Uterus (tissue), 4 donors: Measurements from ENCODE around the gene ZNF687. TPM values are rescaled to one million over a fixed set of nuclear protein-coding genes. Genes with fewer than 3 reads are reported as not detected.
A peak's percentile ranks its signal among the peaks of the same experiment; 100 is the strongest.

Experiments
- DNase-seq, 2 donors: peaks; one replicate each; pipeline ENCODE4 v3.0.0-alpha.2; 2019 to 2020
- H3K27ac ChIP-seq, 2 donors: fragments of 200-600 bp; sonication (generic); 1 replicate in 1 of 2; 2 replicates in 1 of 2; pipeline ENCODE4 v1.5.1; 2016 to 2018
- H3K27me3 ChIP-seq, 2 donors: fragments of 200-600 bp; sonication (generic); one replicate each; pipeline ENCODE4 v1.5.1; 2018 to 2019; ENCODE audit warnings: control low read depth in 1 of 2
- H3K36me3 ChIP-seq, 2 donors: fragments of 200-600 bp; sonication (generic); one replicate each; pipeline ENCODE4 v1.5.1; 2019; ENCODE audit warnings: control low read depth in 1 of 2
- H3K4me1 ChIP-seq, 2 donors: fragments of 200-600 bp; sonication (generic); one replicate each; pipeline ENCODE4 v1.5.1; 2018 to 2019; ENCODE audit warnings: control low read depth in 1 of 2
- H3K4me3 ChIP-seq, 2 donors: fragments of 200-600 bp; sonication (generic); 1 replicate in 1 of 2; 2 replicates in 1 of 2; pipeline ENCODE4 v1.5.1; 2018 to 2019; ENCODE audit warnings: mild to moderate bottlenecking in 1 of 2
- H3K9me3 ChIP-seq, 2 donors: fragments of 200-600 bp; sonication (generic); one replicate each; pipeline ENCODE4 v1.5.1; 2019; ENCODE audit warnings: control low read depth in 1 of 2
- CTCF ChIP-seq, 4 experiments: fragments of 200-600 bp in 2 of 4; fragments of 450-650 bp in 2 of 4; sonication (generic) in 2 of 4; IDR thresholded peaks; one replicate each; pipeline ENCODE4 v1.5.1; 2016 to 2019; ENCODE audit warnings: antibody characterized with exemption in 4 of 4, mild to moderate bottlenecking in 2 of 4, moderate library complexity in 1 of 4
- POLR2A ChIP-seq, 2 donors: fragments of 450-650 bp; IDR thresholded peaks; one replicate each; pipeline ENCODE4 v1.6.1; 2016; ENCODE audit warnings: antibody characterized with exemption in 2 of 2, mild to moderate bottlenecking in 1 of 2, moderate library complexity in 1 of 2
- intact Hi-C: fragments of 100-400 bp; cut with DNase I; formaldehyde crosslinking; loops from one replicate; pipeline ENCODE4 v1.15.1; 2023; ENCODE audit warnings: low total_unique reads
- small RNA-seq: library from RNA; depleted of rRNA; stranded (forward); fragments of <200 nt; gene quantifications from one replicate; pipeline ENCODE3, GENCODE V24; 2016
- total RNA-seq, 4 donors: library from RNA; depleted of rRNA in 3 of 4; stranded (reverse); fragments of >200 nt in 3 of 4; gene quantifications; one replicate each; pipeline versions ENCODE4 v1.1.0 to v1.2.4, GENCODE V29; 2014 to 2023
- donor health status: DM: yes; HTN: yes; CAD: no.

Gene ZNF687
- total RNA-seq, 4 donors from 2014 or later, result 6.4 to 31.9 (median 10.9) TPM

GRCh38 chr1:151327903-151328674 is 46.0 kb downstream of the ZNF687 start:
- intact Hi-C loops, result no loop called here

DNA sequence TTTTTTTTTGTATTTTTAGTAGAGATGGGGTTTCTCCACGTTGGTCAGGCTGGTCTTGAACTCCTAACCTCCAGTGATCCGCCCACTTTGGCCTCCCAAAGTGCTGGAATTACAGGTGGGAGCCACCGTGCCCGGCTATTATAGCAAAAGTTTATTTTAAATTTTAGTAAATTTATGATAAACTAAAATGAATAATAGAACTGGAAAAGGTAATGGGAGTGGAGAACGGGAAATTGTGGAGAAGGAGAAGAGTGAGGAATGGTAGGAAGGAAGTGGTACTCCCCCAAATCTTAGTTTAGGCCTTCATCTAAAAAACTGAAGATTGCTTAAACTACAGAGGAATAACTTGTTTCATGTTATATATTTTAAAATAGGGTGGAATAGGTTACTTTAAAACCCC is 52.7 kb downstream of the ZNF687 start:
- DNase-seq, result no peak
- Histone ChIP-seq H3K4me3 (no peak overlapping the region), H3K27me3 (no peaks in the 10 kb centered on the region), H3K4me1 (no peaks in the 10 kb centered on the region), H3K27ac (no peak overlapping the region), H3K9me3 (no peaks in the 10 kb centered on the region), H3K36me3 (no peaks in the 10 kb centered on the region)
- intact Hi-C loops, result no loop called here
- no peak for TF ChIP-seq POLR2A (IDR thresholded peaks at IDR 0.05)

More at GRCh38 chr1:151327903-151328674, 46.0 kb downstream of the ZNF687 start:
- DNase-seq, result peak in 1 of 2 donors; percentile 36
- H3K36me3 ChIP-seq, result no peaks in the 10 kb centered on the region
- H3K4me1 ChIP-seq, result peaks cover 0 to 4% of the 10 kb centered on the region in 2 donors
- no peaks in the 10 kb centered on the region for H3K27me3 ChIP-seq
- H3K9me3 ChIP-seq, result no peaks in the 10 kb centered on the region
- peak overlapping the region; percentile 91 to 94 for H3K27ac ChIP-seq
- H3K4me3 ChIP-seq, result peak overlapping the region; percentile 61 to 62
- no peak for TF ChIP-seq CTCF (IDR thresholded peaks at IDR 0.05)
- no peak for TF ChIP-seq POLR2A (IDR thresholded peaks at IDR 0.05)

GRCh38 chr1:151336556-151336955 is 54.5 kb downstream of the ZNF687 start:
- Histone ChIP-seq H3K27me3 (no peaks in the 10 kb centered on the region), H3K27ac (peak overlapping the region in 1 of 2 donors; percentile 63), H3K9me3 (no peaks in the 10 kb centered on the region), H3K36me3 (no peaks in the 10 kb centered on the region), H3K4me3 (no peak overlapping the region), H3K4me1 (no peaks in the 10 kb centered on the region)
- no peak for DNase-seq
- intact Hi-C loops, result no loop called here
- TF ChIP-seq POLR2A (IDR thresholded peaks at IDR 0.05), result no peak
- no peak for TF ChIP-seq CTCF (IDR thresholded peaks at IDR 0.05)

DNA sequence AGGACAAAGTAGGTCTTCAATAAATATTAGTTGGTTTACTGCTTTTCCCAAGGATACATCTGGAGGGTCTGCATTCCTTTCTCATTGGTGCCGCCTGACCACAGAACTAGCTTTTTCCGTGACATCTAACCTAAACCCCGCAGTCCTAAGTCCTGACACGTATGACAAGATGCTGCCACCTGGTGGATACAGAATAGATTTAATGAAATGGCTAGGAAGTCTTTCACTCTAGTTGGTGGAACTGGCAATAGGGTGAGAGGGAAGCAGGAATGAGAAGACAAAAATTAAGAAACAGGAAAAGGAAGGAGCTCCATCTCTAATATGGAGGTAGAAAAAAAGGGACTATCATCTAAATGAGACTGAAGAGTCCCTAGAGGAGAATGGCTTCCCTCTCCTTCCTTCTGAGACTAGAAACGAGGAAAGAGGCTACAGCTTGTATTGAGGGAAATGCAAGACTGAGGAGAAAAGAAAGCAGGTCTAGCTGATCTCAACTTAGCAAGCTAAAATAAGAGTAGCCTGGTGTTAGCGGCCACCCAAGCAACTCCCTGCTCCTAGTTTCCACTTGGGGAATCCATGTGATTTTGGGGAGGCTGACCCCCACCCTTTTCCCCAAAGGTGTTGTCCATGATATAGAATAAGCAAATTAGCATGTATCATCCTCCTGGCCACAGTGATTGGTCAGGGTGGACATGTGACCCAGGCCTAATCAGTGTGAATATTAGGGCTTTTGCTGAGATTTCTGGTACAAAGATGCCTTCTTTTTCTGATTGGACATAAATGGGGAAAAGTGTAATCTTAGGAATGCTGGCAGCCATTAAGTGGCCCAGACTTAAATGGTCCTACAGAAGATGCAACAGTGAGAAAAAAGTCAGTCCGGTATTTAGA is 59.0 kb downstream of the ZNF687 start:
- Histone ChIP-seq H3K9me3 (no peaks in the 10 kb centered on the region), H3K36me3 (no peaks in the 10 kb centered on the region), H3K4me1 (peaks cover 0 to 4% of the 10 kb centered on the region in 2 donors), H3K27ac (peak overlapping the region; percentile 26 to 49), H3K4me3 (no peak overlapping the region), H3K27me3 (no peaks in the 10 kb centered on the region)
- DNase-seq, result peak; percentile 32 to 53
- TF ChIP-seq CTCF (IDR thresholded peaks at IDR 0.05) (peak; percentile 71 to 91 (median 86)), POLR2A (IDR thresholded peaks at IDR 0.05) (no peak)
- intact Hi-C loops, result loop anchor here (5.0 to 10.0 kb wide), 3 partner anchors 39 to 149 kb away; partner anchors contain the start of gene VPS72

Small RNAs within 50 kb of the gene (small RNA-seq; reads per million reads assigned to genes)
- not detected for gene RN7SL444P

Other genes starting within 250 kb of the ZNF687 start
- under 1 TPM in 2 of 4 donors, not detected in 2; 0.24 to 0.55 TPM for gene BNIPL, start 245.7 kb upstream of the ZNF687 start, total RNA-seq
- gene C1orf56, start 234.5 kb upstream of the ZNF687 start, total RNA-seq, result 1 to 10 TPM in 3 of 4 donors, under 1 TPM in 1; 0.59 to 8.5 (median 3.8) TPM
- 10 to 100 TPM; 21.5 to 80.8 (median 39.4) TPM for gene CDC42SE1, start 222.7 kb upstream of the ZNF687 start, total RNA-seq
- 10 to 100 TPM in 1 of 4 donors, 1 to 10 TPM in 3; 1.3 to 10.6 (median 5.6) TPM for gene MLLT11, start 221.9 kb upstream of the ZNF687 start, total RNA-seq
- 100 to 1,000 TPM in 1 of 4 donors, 10 to 100 TPM in 2, 1 to 10 TPM in 1; 7.4 to 285 (median 21.2) TPM for gene GABPB2, start 211.5 kb upstream of the ZNF687 start, total RNA-seq
- gene SEMA6C, start 135.7 kb upstream of the ZNF687 start, total RNA-seq, result 10 to 100 TPM in 2 of 4 donors, 1 to 10 TPM in 1, under 1 TPM in 1; 0.88 to 31.3 (median 10.4) TPM
- 10 to 100 TPM in 1 of 4 donors, 1 to 10 TPM in 3; 1.0 to 27.1 (median 3.1) TPM for gene TNFAIP8L2, start 125.7 kb upstream of the ZNF687 start, total RNA-seq
- 10 to 100 TPM in 2 of 4 donors, 1 to 10 TPM in 2; 6.4 to 32.9 (median 11.1) TPM for gene LYSMD1, start 116.4 kb upstream of the ZNF687 start, total RNA-seq
- 100 to 1,000 TPM in 1 of 4 donors, 10 to 100 TPM in 2, 1 to 10 TPM in 1; 3.2 to 186 (median 21.3) TPM for gene SCNM1, start 116.2 kb upstream of the ZNF687 start, total RNA-seq
- gene TMOD4, start 106.3 kb upstream of the ZNF687 start, total RNA-seq, result under 1 TPM in 1 of 4 donors, not detected in 3; 0.26 TPM
- gene VPS72, start 92.1 kb upstream of the ZNF687 start, total RNA-seq, result 10 to 100 TPM; 22.3 to 53.5 (median 32.7) TPM
- gene PIP5K1A, start 83.7 kb upstream of the ZNF687 start, total RNA-seq, result 100 to 1,000 TPM in 2 of 4 donors, 10 to 100 TPM in 2; 66.8 to 240 (median 92.6) TPM
- 100 to 1,000 TPM in 1 of 4 donors, 10 to 100 TPM in 3; 73.5 to 114 (median 89.1) TPM for gene PSMD4, start 27.6 kb upstream of the ZNF687 start, total RNA-seq
- gene PI4KB, start 45.1 kb downstream of the ZNF687 start, total RNA-seq, result 100 to 1,000 TPM in 1 of 4 donors, 10 to 100 TPM in 3; 15.9 to 155 (median 44.1) TPM
- gene RFX5, start 65.0 kb downstream of the ZNF687 start, total RNA-seq, result 10 to 100 TPM; 22.9 to 66.4 (median 34.1) TPM
- gene SELENBP1, start 90.4 kb downstream of the ZNF687 start, total RNA-seq, result 100 to 1,000 TPM in 1 of 4 donors, 10 to 100 TPM in 3; 38.2 to 108 (median 61.6) TPM
- 100 to 1,000 TPM; 192 to 336 (median 244) TPM for gene PSMB4, start 117.3 kb downstream of the ZNF687 start, total RNA-seq
- gene POGZ, start 177.2 kb downstream of the ZNF687 start, total RNA-seq, result 100 to 1,000 TPM in 1 of 4 donors, 10 to 100 TPM in 3; 34.3 to 191 (median 62.8) TPM
- gene CGN, start 229.1 kb downstream of the ZNF687 start, total RNA-seq, result 1 to 10 TPM in 2 of 4 donors, under 1 TPM in 2; under 0.01 to 7.3 (median 0.85) TPM